Middle frontal gyrus (tissue), 1 donor: ENCODE data around the gene MRPL34.

ENCODE experiments used
- DNase-seq: peaks from one replicate; pipeline ENCODE4 v3.0.0-alpha.2; 2015; ENCODE audit warnings: low spot score; ENCODE audit errors: extremely low spot score

Gene MRPL34

GRCh38 chr19:17340302-17340870, 34.7 kb downstream of the MRPL34 start:
- no peak for DNase-seq

- no peak for DNase-seq
These were observed 35.2 kb downstream of the MRPL34 start for GRCh38 chr19:17340871-17341357.

GRCh38 chr19:17341386-17341785, 35.7 kb downstream of the MRPL34 start:
- DNase-seq, result no peak

DNA sequence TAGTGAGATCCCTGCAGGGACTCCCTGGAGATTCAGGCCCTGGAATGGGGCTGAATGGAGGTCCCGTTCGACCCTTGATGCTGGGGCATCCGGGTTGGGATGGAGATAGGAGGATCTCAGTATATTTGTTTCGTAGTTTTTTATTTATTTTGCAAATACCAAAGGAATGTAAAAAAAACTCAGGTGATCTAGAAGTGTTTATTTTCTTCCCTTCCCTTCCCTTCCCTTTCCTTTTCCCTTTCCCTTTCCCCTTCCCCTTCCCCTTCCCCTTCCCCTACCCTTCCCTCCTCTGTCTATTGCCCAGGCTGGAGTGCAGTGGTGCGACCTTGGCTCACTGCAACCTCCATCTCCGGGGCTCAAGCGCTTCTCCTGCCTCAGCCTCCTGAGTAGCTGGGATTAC, 36.2 kb downstream of the MRPL34 start:
- no peak for DNase-seq

- DNase-seq, result peak; percentile 32
These were observed 40.5 kb downstream of the MRPL34 start for GRCh38 chr19:17346109-17346671.

GRCh38 chr19:17347361-17347760, 41.7 kb downstream of the MRPL34 start:
- DNase-seq, result no peak

GRCh38 chr19:17347877-17348276, 42.2 kb downstream of the MRPL34 start:
- DNase-seq, result no peak

DNA sequence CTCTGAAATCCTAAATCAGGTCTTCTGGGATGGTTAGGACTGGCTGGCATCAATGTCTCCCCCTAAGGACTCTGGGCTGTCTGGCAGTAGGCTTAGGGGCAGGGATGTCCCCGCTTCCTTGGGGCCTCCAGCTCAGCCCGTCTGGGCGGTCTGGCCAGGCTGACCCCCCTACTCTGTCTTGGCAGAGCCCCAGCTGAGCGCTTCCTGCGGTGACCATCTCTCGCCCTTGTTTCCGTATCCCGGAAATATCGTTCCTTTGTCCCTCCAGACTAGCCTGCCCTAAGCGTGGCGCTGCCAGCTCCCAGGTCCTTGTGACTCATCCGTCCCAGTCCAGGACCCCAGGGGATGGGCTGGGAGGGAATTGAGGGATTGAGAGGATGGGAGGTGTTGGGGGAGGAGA, 43.0 kb downstream of the MRPL34 start:
- no peak for DNase-seq

DNA sequence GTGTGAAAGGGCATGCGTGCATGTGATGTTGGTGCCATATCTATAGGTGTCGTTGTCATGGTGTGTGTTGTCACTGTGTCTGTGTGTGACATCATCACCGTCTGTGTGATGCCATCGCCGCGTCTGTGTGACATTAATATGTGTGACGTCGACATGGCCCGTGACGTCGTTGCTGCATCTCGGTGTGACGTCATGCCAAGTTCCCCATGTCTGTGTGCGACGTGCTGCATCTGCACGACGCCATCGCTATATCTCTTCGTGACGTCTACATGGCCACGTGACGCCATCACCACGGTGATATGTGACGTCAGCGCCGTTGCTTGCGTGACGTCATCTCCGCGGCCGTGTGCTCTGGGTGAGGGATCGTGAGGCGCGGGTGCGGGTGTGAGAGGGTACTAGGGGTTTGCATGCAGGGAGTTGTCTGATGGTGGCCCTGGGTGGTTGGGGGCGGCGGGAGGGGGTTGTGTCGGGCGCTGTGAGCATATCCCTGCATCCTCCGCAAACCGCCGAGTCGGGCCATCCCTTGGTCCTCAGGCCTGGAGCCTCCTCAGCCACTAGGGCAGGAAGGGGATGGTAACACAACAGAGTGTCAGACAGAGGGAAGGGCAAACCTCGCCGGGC, 46.3 kb downstream of the MRPL34 start:
- DNase-seq, result no peak

DNA sequence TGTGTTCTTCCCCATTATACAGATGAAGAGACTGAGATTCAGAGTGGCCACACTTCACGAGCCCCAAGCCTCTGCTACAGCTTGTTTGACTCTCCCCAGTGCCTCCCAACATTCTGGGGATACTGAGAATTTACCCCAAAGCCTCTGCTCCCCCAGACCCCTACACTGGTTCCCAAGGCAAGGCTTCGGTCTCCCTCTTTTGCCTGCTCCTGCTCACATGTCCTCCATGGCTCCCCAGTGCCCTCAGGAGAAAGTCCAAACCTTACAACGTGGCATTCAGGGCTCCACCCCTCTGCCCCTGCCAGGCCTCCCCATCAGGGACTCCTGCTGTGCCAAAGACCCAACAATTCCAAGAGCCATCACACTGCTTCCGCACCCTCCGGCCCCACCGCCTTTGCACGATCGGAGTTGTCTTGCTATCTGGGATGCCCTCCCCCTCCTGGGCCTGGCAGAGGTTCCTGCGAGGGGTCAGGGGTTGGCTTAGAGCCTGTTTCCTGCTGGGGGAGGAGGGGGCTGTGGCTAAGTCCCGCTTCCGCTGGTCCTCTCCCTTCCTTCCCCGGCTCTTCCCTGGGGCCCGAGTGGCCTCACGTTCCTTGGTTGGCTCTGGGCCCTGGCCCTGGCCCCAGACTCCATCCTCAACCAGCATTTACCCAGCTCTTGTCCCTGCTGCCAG, 47.1 kb downstream of the MRPL34 start:
- no peak for DNase-seq

GRCh38 chr19:17353386-17353785, 47.7 kb downstream of the MRPL34 start:
- no peak for DNase-seq
